ENCODE results near the gene MLYCD. TPM values are rescaled to one million over a fixed set of nuclear protein-coding genes. Genes with fewer than 3 reads are reported as not detected.
"Not testable (repeated sequence)": the region's sequence is repeated elsewhere in the genome, so short reads cannot be mapped to it uniquely, and the experiment has no call there.

Gene MLYCD
- total and polyA plus RNA-seq, 10 of the 15 experiments (the other 5 are each of a cell fraction or from before 2014, with no cell fraction given) = 0.21 to 3.7 (median 1.7) TPM

DNA sequence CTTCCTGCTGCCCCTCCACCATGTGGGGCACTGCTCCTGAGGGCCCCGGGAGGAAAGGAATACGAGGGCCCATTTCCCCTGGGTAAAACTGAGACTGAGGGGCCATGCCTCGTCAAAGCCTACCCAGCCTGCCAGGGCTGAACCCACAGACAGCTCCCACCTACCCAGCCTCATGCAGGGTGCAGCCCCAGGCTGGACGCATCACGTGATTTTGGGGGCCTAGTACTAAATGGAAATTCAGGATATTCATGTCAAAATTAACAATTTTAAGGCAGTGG, 50.7 kb downstream of the MLYCD start:
- ATAC-seq = no peak
- ChIA-PET SMC1A (ENCODE audit: uncharacterized antibody, unreplicated experiment) (no interaction called here), POLR2A (no interaction called here), RAD21 (ENCODE audit: unreplicated experiment) (no interaction called here), CTCF (no interaction called here)
- no peak overlapping the region for H3K27ac ChIP-seq (ENCODE audit: control insufficient read depth, insufficient read depth)
- no peak overlapping the region for H3K9ac ChIP-seq (ENCODE audit: control insufficient read depth, insufficient read depth, low read length)
- no peaks in the 10 kb centered on the region for H3K9me3 ChIP-seq (replicated peaks; ENCODE audit: control insufficient read depth, insufficient read depth, low read length)
- H3K4me1 ChIP-seq (ENCODE audit: control insufficient read depth, insufficient read depth, low read length) = peaks cover 3% of the 10 kb centered on the region; the same call in 1 of the 2 replicates
- DNase-seq (ENCODE audit: low read depth, low spot score) = no peak
- H3K79me2 ChIP-seq (ENCODE audit: control insufficient read depth, insufficient read depth, low read length) = no peaks in the 10 kb centered on the region
- H4K20me1 ChIP-seq (ENCODE audit: control insufficient read depth, insufficient read depth) = no peaks in the 10 kb centered on the region
- TF ChIP-seq MLLT1 (IDR thresholded peaks at IDR 0.05) (no peak), STAT1 (conservative IDR thresholded peaks at IDR 0.05) (no peak), ZNF384 (IDR thresholded peaks at IDR 0.05; ENCODE audit: borderline replicate concordance, low read depth, low read length) (no peak), HDGF (IDR thresholded peaks at IDR 0.05) (no peak), CEBPB (IDR thresholded peaks at IDR 0.05; ENCODE audit: borderline replicate concordance in 1 of 2, low read depth in 2 of 2, low read length in 2 of 2) (no peak), EED (IDR thresholded peaks at IDR 0.05; ENCODE audit: low read depth) (no peak)
- TF ChIP-seq, protein P1, sequence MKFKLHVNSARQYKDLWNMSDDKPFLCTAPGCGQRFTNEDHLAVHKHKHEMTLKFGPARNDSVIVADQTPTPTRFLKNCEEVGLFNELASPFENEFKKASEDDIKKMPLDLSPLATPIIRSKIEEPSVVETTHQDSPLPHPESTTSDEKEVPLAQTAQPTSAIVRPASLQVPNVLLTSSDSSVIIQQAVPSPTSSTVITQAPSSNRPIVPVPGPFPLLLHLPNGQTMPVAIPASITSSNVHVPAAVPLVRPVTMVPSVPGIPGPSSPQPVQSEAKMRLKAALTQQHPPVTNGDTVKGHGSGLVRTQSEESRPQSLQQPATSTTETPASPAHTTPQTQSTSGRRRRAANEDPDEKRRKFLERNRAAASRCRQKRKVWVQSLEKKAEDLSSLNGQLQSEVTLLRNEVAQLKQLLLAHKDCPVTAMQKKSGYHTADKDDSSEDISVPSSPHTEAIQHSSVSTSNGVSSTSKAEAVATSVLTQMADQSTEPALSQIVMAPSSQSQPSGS (IDR thresholded peaks at IDR 0.05; ENCODE audit: low read length) = no peak
- TF ChIP-seq, protein P2, sequence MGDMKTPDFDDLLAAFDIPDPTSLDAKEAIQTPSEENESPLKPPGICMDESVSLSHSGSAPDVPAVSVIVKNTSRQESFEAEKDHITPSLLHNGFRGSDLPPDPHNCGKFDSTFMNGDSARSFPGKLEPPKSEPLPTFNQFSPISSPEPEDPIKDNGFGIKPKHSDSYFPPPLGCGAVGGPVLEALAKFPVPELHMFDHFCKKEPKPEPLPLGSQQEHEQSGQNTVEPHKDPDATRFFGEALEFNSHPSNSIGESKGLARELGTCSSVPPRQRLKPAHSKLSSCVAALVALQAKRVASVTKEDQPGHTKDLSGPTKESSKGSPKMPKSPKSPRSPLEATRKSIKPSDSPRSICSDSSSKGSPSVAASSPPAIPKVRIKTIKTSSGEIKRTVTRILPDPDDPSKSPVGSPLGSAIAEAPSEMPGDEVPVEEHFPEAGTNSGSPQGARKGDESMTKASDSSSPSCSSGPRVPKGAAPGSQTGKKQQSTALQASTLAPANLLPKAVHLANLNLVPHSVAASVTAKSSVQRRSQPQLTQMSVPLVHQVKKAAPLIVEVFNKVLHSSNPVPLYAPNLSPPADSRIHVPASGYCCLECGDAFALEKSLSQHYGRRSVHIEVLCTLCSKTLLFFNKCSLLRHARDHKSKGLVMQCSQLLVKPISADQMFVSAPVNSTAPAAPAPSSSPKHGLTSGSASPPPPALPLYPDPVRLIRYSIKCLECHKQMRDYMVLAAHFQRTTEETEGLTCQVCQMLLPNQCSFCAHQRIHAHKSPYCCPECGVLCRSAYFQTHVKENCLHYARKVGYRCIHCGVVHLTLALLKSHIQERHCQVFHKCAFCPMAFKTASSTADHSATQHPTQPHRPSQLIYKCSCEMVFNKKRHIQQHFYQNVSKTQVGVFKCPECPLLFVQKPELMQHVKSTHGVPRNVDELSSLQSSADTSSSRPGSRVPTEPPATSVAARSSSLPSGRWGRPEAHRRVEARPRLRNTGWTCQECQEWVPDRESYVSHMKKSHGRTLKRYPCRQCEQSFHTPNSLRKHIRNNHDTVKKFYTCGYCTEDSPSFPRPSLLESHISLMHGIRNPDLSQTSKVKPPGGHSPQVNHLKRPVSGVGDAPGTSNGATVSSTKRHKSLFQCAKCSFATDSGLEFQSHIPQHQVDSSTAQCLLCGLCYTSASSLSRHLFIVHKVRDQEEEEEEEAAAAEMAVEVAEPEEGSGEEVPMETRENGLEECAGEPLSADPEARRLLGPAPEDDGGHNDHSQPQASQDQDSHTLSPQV (IDR thresholded peaks at IDR 0.05) = no peak
- intact Hi-C loops (cut with micrococcal nuclease; ENCODE audit: unreplicated experiment) (loop anchor here (10.0 kb wide), 2 partner anchors 355 to 555 kb away; partner anchors contain the start of gene MEAK7), in situ Hi-C loops (cut with MboI) (loop anchor here (10.0 kb wide), 1 partner anchor 655 kb away; no protein-coding TSS in a partner anchor)
- H3K27me3 ChIP-seq (replicated peaks in 1 of 2; ENCODE audit: control insufficient read depth in 2 of 2, insufficient read depth in 2 of 2, low read length in 1 of 2) = no peaks in the 10 kb centered on the region
- H2AFZ ChIP-seq (ENCODE audit: control insufficient read depth, low read depth, low read length) = no peak overlapping the region
- H3K4me2 ChIP-seq (ENCODE audit: control insufficient read depth, insufficient read depth) = no peak overlapping the region
- no peak for FAIRE-seq
- 57% methylated on average over 5 of the region's 5 CpGs for WGBS (ENCODE audit: insufficient coverage, insufficient replicate concordance, low lambda C conversion rate, missing lambda C conversion rate)
- no TSS peak for BruUV-seq (replicated peaks)
- H3K36me3 ChIP-seq (ENCODE audit: control insufficient read depth in 2 of 2, insufficient read depth in 2 of 2, low read length in 1 of 2) = no peaks in the 10 kb centered on the region
- no peak overlapping the region for H3K4me3 ChIP-seq

DNA sequence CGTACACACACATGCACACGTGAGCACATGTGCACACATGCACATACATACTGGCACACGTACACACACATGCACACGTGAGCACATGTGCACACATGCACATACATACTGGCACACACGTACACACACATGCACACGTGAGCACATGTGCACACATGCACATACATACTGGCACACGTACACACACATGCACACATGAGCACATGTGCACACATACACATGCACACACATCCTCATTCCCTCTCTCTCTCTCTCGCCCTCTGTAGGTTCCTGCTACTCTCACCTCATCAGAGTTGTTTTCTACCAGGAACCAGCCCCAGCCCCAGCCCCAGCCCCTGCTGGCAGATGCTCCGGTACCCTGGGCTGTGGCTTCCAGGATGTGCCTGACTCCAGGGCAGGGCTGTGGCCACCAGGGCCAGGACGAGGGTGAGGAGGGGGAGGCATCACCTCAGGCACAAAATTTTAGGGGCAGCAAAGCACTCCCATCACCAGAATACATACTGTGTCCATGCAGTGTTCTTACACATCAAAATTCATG, 52.0 kb downstream of the MLYCD start:
- H4K20me1 ChIP-seq (ENCODE audit: control insufficient read depth, insufficient read depth); H3K27ac ChIP-seq (ENCODE audit: control insufficient read depth, insufficient read depth); H3K4me2 ChIP-seq (ENCODE audit: control insufficient read depth, insufficient read depth); H3K27me3 ChIP-seq (replicated peaks in 1 of 2; ENCODE audit: control insufficient read depth in 2 of 2, insufficient read depth in 2 of 2, low read length in 1 of 2); H3K9me3 ChIP-seq (replicated peaks; ENCODE audit: control insufficient read depth, insufficient read depth, low read length); H3K36me3 ChIP-seq (ENCODE audit: control insufficient read depth in 2 of 2, insufficient read depth in 2 of 2, low read length in 1 of 2); POLR2A ChIA-PET; FAIRE-seq; SMC1A ChIA-PET (ENCODE audit: uncharacterized antibody, unreplicated experiment); BruUV-seq (replicated peaks); RAD21 ChIA-PET (ENCODE audit: unreplicated experiment); H3K4me3 ChIP-seq; DNase-seq (ENCODE audit: low read depth, low spot score); H2AFZ ChIP-seq (ENCODE audit: control insufficient read depth, low read depth, low read length); ATAC-seq; H3K4me1 ChIP-seq (ENCODE audit: control insufficient read depth, insufficient read depth, low read length); H3K79me2 ChIP-seq (ENCODE audit: control insufficient read depth, insufficient read depth, low read length); H3K9ac ChIP-seq (ENCODE audit: control insufficient read depth, insufficient read depth, low read length); CTCF ChIA-PET: not testable (repeated sequence)
- in situ Hi-C loops (cut with MboI) = loop anchor here (10.0 kb wide), 1 partner anchor 654 kb away; no protein-coding TSS in a partner anchor
- intact Hi-C loops (cut with micrococcal nuclease; ENCODE audit: unreplicated experiment) = loop anchor here (10.0 kb wide), 2 partner anchors 354 to 554 kb away; partner anchors contain the start of gene MEAK7
- 56% methylated on average over 10 of the region's 10 CpGs for WGBS (ENCODE audit: insufficient coverage, insufficient replicate concordance, low lambda C conversion rate, missing lambda C conversion rate)

Measured in GM12878 (cell line).